GM18870 (cell line): Measurements from ENCODE around the gene FOXN3.
"Not testable (repeated sequence)": the region's sequence is repeated elsewhere in the genome, so short reads cannot be mapped to it uniquely, and the experiment has no call there.

Experiments used
- ATAC-seq: cut with Tn5 transposase; IDR thresholded peaks from one replicate; pipeline ENCODE4 v1.9.1; 2021; ENCODE audit warnings: moderate library complexity; ENCODE audit not compliant: unreplicated experiment

FOXN3 gene

DNA sequence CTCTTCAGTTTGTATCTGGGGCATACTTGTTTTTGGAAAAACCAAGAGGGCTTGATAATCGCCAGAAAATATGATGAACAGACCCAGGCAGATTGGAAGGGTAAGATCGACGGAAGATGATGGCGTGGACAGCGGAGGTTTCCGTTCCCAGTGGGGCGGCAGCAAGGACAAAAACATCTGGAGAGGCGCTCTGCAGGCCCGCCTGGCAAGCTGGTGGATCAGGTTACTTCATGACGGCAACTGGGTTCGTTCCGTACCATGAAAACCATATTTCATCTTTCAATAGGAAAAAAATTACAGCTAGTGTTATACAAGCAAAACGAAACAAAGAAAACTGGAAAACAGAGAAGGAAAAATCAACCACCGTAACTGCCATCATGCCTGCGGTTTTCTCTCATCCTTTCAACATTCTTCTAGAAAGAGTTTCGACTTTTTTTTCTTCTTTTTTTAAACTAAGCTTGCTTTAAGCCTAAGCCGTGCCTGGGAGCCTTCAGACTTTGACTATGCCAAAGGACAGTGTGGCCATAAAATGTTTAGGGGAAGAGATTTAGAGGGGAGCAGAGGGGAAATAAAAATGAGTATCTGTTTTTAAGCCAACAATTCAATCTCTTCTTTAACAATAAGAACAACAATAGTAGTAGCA is 210.5 kb downstream of the FOXN3 start:
- ATAC-seq: no peak

DNA sequence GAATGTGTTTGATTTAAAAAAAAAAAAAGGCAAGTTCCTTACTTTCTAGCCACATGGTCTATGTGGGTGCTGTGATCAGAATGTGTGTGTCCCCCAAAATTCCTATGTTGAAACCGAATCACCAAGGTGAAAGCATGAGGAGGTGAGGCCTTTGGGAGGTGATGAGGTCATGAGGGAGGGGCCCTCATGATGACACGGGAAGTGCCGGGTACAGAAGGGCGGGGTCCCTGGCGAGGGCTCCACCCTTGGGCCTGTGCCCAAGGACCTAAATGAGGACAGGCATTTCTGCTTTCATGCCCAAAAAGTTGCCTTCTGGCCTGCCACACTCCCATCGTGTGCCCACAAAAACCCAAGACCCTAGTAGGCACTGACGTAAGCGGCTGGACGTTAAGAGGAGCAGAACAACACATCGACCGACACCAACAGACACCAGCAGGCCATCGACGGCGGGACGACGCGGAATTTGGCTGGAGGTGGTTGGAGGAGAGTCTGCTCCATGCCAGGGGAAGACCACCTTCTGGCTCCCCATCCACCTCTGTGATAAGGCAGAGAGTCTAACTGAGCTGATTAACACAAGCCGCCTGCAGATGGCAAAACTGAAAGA is 211.8 kb downstream of the FOXN3 start:
- ATAC-seq: no peak

DNA sequence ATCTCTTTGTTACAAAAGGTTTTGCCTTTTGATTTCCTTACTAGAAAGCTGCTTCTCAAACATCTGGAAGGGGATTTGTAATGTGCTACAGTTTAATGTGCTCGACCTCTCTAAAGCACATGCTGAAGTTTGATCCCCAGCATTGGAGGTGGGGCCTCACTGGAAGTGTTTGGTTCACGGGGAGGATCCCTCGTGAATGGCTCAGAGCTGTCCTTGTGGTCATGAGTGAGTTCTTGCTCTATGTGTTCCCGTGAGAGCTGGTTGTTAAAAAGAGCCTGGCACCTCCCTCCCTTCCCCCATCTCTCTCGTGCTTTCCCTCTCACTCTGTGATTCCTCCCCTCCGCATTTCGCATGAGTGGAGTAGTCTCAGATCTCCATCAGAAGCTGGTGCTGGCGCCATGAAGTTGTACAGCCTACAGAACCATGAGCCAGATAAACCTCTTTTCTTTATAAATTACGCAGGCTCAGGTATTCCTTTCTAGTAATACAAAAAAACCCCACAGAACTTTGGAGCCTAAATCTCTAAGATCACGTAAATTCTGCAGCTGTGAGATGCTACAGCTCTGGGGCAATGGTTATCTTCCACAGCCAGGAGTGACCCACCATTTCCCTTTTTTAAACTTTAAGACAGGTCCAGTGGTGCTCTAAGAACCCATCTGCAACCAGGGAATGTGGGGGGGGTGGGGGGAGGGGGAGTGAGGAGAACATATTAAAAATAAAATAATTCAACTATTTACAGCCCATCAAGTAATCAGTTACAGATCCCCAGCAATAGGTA is 214.4 kb downstream of the FOXN3 start:
- no peak for ATAC-seq

DNA sequence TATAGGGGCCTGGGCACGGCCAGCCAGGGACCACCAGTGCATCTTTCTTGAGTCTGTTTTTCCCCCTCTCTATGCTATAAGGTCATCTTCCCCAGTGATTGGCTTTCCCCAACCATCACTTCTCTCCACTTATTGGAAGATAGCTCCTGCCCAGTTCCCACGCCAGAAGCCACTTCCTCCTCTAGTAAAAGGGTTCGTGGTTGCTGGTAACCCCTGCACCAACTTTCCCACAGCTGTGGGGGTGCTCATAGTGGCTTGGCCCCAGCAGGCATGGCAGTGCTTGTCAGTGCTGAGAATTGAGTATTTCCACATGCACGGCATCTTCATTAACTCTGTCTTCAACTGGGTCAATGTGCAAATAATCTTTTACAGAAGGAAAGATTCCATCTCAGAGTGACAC is 215.4 kb downstream of the FOXN3 start:
- ATAC-seq: no peak

DNA sequence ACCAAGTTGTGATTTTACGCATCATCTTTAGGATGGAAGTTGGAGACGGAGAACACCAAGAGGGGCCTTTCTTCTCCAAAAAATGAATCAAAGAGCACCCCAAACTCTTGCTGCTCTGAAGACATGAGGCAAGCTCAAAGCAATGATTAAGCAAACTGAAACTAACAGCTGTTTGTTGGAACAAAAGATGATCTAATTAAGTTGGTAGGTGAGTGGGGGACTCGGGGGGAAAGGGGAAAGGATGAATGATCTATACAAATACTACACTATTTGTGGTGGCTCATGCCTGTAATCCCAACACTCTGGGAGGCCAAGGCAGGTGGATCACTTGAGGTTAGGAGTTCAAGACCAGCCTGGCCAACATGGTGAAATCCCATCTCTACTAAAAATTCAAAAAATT is 217.7 kb downstream of the FOXN3 start:
- not testable (repeated sequence) for ATAC-seq

DNA sequence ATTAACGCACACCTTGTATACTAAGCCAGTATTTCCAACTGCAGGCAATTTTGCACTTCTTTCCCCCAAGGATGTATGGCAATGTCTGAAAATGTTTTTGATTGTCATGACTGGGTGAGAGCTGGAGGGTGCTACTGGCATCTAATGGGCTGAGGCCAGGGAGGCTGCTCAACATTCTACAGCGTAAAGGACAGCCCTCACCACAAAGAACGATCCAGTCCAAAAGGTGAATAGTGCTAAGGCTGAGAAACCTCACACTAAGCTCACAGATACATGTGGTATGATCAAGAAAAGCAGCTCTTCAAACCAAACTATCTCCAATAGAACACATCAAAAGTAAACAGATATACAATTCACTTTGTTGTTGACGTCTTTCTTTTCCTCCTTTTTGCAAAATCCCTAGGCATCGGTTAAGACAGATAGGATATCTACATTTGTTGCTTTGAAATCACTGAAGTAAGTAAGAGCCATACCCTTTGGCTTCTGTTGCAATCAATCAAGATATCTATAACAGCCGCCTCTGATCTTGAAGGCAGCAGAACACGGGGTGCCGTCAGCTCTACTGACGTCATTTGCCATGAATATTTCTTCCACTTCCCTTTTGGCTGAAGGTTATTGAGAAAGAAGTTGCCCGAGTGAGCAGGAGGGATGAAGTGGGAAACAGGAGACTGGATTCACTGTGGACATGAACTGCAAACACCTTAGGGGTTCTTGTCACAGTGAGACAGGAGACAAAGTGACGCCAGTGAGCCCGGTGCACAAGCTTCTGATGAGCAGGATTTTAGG is 218.3 kb downstream of the FOXN3 start:
- ATAC-seq: no peak

DNA sequence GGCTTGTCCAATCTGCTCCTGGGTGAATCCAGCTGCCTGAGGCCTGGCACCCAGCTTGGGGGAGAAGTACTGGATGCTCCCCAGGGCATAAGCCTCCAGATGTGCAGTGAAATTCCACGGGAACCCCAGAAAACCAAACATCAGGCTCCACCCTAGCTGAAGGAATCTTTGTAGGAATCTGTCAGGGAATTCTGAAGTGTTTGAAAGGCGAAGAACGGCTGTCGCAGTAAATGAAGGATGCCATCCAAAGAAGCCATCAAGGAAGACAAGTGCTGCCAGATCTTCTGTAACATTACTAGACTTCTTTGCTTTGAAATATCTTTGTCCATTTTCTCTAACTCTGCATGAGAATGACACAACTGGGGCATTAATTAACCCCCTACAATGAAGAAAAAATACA is 219.4 kb downstream of the FOXN3 start:
- ATAC-seq: no peak

DNA sequence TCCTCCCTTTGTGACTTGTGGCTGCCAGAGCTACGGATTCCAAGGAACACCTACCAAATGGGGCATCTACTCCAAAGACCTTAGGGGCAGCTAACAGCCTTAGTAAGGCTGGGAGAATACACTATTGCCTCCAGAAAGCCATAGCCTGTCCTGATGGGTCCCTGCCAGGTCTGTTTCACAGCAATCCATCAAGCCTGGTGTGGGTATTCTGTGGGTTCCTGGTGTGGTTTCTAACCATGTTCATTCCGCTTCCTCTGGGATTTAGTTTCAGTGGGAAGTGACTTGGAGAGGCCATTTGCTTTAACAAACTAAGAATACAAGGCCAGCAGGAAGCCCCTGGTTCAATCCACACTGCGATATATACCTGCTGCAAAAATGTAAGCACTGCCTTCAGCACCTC is 220.5 kb downstream of the FOXN3 start:
- no peak for ATAC-seq

DNA sequence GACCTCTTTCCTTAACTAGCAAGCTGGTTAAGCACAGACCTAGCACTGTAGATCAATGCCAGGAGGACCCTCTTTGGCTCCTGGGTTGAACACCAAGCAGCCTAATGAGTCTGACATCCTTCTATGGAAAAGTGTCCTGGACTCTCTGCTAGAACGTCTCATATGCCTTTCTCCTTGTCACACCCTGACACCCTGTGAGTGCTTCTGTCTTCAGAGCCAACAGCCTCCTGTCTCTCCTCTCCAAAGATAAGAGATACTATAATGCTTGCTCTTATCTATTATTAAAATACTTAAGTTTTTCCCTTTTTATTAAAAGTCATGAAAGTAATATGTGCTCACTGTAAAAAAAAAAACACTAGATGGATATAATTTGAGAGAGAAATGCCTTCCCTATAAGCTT is 222.7 kb downstream of the FOXN3 start:
- ATAC-seq: no peak

DNA sequence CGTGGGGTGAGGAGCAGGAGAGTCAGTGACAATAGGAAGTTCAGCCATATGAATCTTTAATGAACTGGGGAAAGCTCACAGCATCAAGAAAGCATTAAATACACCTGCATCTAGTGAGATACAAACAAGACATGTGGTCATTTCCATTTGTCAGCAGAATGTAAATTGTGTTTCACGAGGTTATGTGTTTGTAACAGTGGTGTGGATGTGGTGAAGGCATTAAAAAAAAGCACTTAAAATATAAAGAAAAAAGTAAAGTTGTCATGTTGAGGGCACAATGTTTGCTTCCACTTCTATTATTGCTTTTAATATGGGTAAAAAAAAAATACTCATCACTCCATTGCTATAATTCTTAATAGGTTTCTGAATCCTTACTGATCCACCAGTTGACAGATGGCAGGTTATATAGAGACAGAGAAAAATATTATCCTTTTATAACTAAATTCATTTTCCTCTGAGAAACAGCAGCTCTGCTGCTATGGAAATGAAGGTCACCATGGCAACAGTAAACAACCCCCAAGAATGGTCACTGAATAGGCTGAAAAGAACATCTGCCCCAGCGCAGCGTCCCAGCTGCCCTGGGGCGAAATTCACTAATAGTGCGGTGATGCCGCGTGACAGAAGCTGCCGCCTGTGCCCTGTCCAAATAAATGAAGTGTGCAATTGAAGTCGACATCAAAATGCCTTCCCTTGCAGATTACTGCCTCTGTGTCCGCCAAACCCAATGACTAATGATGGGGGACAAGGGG is 226.1 kb downstream of the FOXN3 start:
- ATAC-seq: no peak

DNA sequence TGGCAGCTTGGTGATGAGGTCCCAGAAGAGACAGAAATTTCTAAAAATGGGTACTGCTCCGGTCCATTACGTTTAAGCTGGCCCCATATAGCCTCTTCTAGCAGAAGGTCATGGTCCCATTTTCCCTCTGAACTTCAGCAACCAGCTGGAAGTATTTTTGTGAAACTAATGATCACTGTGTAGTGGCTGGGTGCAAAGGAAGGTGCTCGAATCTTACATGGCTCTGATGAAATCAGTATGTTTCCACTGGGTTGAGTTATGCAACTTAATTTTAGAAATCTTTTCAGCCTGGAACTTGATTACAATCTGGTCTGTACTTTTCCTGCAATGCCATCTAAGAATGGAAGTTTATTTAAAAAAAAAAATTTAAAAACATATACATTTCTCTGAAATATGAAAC is 228.5 kb downstream of the FOXN3 start:
- ATAC-seq: no peak

DNA sequence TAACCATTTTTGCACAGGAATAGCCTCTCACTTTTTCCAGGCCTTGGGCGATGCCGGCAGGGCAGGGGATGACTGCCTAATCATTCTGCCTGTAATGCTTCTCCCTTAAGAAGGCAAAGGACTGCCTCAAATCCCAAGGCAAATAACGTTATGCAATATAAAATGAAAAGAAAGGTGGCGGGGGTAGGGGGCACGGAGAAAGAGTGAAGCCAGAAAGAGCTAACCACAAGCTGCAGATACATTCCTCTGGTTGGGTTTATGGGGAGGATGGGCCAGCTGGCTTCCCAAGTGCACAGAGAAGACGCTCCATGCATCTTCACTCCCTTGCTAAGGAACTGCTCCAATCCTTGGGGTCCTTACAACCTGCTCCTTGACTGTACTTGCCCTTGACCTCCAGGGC is 229.5 kb downstream of the FOXN3 start:
- no peak for ATAC-seq

DNA sequence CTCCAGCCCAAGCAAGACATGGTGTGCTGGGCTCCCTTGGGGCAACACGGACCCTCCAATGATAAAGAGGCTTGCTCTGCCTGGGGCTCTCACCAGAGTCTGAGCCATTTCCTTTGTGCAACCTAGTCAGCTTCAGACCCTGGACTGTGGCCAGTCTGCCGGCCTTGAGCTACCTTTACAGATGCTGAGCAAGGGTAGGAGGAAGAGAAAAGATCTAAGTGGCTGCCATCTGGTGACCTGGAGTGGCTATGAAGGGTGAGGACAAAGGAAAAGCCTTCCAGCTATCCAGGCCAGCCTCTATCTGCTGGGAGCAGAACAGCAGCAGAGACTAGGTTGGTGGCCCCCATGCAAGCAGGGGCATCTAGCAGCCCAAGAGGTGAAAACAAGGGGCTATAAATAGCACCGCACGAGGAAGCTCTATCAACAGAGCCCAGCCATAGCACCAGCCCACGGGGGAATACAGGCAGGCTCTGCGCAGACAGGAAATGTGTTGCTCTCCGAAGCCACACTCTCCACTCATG is 230.1 kb downstream of the FOXN3 start:
- no peak for ATAC-seq

DNA sequence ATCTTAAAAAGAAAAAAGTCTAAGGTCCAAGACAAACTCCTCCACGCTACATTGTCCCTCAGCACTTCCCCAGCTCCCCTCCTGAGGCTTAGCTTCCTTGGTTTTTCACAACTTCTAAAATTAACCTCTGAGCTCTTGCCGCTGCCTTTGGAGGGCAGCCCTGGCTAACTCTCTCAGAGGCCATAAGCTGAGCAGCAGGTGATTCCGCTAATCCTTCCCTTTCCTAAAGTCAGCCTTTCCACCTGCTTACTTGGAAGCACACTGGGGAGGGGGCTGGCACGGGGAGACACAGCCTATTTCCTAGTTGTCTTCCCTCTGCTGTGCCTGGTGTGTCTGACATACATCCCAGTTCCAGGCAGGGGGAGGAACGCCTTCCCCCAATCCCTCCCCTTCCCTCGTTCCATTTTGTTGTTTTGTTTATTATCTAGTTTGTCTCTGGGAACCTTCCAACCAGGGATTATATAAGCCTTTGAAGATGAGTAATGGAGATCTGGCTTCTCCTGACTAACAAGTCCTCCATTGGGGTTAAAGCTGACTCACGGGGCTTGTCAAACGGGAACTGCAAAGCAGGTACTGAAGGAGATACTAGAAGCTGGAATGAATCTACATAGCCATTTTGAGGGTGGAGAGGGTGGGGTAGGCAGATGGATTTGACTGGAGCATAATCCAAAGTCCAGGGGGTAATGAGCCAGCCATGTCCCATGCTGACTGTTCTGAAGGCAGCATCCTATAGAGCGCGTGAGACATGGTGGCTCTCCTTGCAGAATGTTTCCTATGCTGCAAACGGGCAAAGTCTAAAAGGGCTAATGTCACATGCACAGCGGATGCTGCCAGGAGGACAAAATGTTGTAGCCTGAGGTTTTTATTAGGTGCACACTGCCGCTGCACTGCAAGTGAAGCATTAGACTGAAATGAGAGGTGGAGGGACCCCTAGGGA is 230.8 kb downstream of the FOXN3 start:
- no peak for ATAC-seq

DNA sequence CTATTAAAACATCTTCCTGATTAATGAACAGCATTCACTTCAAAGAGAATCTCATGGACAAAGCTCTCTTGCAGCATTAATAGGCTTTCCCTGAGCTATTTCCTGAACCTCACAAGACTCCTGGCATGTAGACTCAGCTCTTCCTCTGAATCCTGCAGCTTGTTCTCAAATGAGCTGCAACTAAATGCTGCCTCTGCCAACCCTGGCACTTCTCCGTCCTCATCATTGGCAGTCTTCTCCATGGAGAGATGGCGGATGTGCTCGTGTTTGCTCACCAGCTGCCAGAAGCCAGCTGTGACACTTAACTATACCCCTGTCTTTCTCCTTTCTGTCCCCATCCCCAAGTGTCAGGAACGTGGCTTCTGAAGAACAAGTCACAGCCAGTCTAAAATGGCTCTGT is 232.1 kb downstream of the FOXN3 start:
- ATAC-seq: no peak

DNA sequence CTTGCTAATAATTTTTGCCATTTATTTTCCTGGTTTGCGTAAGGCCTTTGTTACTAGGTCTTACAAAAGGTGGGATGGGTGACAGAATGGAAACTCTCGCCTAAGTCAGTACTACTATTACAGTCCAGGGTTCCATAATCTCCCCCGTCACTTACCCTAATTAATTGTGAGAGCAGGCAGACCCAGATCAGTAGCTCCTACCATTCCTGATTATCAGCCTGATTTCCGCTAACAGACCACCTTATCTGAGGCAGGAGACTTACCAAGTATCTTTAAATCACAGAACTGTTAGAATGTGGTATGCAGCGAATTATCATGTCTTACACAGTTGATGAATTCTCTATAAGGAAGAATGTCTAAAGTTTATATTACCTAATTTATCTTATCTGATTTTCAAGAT is 234.7 kb downstream of the FOXN3 start:
- ATAC-seq: no peak

DNA sequence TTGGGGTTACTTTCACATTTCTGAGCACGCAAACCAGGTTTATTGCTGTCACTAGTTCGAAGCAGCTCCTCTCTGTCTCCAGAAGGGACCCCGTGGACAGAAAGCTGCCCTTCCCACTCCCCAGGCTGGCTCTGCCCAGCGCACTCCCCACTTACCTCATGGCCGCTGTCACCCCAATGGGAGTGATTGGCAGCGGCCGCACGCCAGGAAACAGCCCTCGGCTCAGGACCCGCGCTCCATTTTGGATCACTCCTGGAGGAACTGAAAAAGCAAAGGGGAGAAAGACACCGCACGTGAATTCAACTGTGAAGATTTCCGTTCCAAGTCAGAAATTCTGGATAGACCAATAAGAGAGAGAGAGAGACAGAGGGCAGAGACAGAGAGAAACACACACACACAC is 236.5 kb downstream of the FOXN3 start:
- no peak for ATAC-seq

DNA sequence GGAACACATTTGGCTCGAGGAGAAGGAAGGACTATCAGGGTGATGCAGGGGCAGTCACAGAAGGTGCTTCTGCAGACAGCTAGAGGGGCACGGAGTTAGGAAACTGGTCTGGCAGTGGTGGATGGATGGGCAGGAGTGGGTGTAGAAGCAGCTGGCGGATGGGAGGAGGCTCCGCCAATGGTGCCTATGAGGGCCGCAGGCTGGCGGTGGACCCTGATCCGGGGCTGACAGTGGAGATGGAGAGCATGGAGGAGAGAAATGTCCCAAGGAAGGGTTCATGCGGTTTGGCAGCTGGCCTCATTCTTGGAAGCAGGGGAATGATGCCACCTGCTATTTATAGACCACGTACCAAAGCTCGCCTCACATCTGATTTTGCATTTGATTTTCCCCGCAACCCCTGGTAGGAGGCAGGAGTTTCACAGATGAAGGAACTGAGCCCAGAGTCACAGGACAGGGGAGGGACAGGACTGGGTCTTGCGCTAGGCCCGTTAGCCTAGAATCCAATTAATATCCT is 237.1 kb downstream of the FOXN3 start:
- ATAC-seq: no peak

DNA sequence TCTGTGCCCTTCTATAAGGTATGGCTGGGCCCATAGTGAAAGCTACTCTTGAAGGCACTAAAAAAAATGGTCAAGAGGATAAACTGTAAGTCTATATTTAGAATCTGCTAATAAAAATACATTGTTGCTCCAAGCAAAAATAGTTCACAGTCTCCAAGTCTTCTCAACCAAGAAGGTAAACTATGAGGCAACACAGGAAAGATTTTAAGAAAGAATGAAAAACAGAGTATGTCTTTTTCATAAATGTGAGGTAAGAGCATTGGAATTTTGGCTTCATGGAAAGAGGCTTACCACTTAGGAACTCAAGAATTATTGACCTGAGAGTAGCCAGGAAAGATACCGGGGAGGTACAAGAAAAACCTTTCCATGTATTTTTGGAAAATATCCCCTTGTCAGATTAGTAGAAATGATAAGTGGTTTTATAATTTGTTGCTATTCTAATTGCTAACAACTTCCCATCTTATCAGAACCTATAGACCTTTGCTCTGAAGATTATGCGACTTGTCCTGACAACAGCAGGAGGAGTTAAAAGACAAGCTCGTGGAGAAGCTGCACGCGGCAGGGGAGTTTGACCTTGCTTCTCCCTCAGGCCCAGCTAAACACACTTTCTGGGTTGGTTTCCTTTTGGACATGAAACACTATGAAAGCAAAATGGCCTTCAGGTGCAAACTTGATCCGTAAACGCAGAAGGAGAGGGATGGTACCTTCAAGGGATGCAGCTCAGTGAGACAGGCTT is 238.1 kb downstream of the FOXN3 start:
- ATAC-seq: no peak
